Small intestine (tissue), 7 donors: ENCODE measurements around the gene NRG3. TPM values are rescaled to one million over a fixed set of nuclear protein-coding genes. Genes with fewer than 3 reads are reported as not detected.

Source experiments
- DNase-seq, 2 donors: peaks; one replicate each; pipeline versions ENCODE4 v3.0.0 to v3.0.0-alpha.2; 2013
- FAIRE-seq: peaks from 2 replicates; lab custom pipeline; 2012; peaks lifted over from hg19 to GRCh38; lab: Jason Lieb, UNC
- H3K27ac ChIP-seq, 3 donors: one replicate each; pipeline ENCODE4 v1.5.1; 2013; ENCODE audit warnings: low read length in 2 of 3, mild to moderate bottlenecking in 2 of 3, control low read depth in 1 of 3, inconsistent platforms in 1 of 3, low read depth in 1 of 3, moderate library complexity in 1 of 3
- H3K27me3 ChIP-seq, 3 donors: one replicate each; pipeline ENCODE4 v1.6.1; 2013; ENCODE audit warnings: low read length in 3 of 3, inconsistent platforms in 1 of 3; ENCODE audit not compliant: control insufficient read depth in 3 of 3, insufficient read depth in 3 of 3
- H3K36me3 ChIP-seq, 3 donors: one replicate each; pipeline ENCODE4 v1.6.1; 2013; ENCODE audit warnings: low read length in 3 of 3, inconsistent platforms in 1 of 3, low read depth in 1 of 3, mild to moderate bottlenecking in 1 of 3, moderate library complexity in 1 of 3; ENCODE audit not compliant: control insufficient read depth in 3 of 3, insufficient read depth in 2 of 3
- H3K4me1 ChIP-seq, 3 donors: one replicate each; pipeline ENCODE4 v1.6.1; 2013; ENCODE audit warnings: low read length in 2 of 3, inconsistent platforms in 1 of 3, low read depth in 1 of 3, mild to moderate bottlenecking in 1 of 3, moderate library complexity in 1 of 3; ENCODE audit not compliant: control insufficient read depth in 3 of 3, insufficient read depth in 2 of 3
- H3K4me3 ChIP-seq, 3 donors: one replicate each; pipeline ENCODE4 v1.5.1; 2013; ENCODE audit warnings: low read length in 3 of 3, control low read depth in 1 of 3, inconsistent platforms in 1 of 3, low read depth in 1 of 3, mild to moderate bottlenecking in 1 of 3, moderate library complexity in 1 of 3
- H3K9me3 ChIP-seq, 2 donors: one replicate each; pipeline ENCODE4 v1.6.1; 2013; ENCODE audit warnings: low read depth in 1 of 2, low read length in 1 of 2; ENCODE audit not compliant: control insufficient read depth in 2 of 2, insufficient read depth in 1 of 2
- WGBS, 3 donors: extraction: QIAGEN DNeasy Blood & Tissue Kit; methylation state at CpG; one replicate each; pipeline ENCODE4 v1.1.7; 2013; 5-methylcytosine and 5-hydroxymethylcytosine counted together
- polyA plus RNA-seq, 4 donors: library from polyadenylated mRNA; stranded (reverse) in 3 of 4; unstranded in 1 of 4; fragments of 200-250 nt in 3 of 4; fragments of 120-200 nt in 1 of 4; gene quantifications; one replicate each; pipeline versions ENCODE4 v1.2.1 to v1.2.3, GENCODE V29; 2013
- donor health status: healthy with polysubstance abuse.
- donor health status: control.
- donor health status: control.
- donor health status: Bipolar disorder and iron deficiency.
- donor health status: healthy.

Gene NRG3
- polyA plus RNA-seq, 4 donors = 0.25 to 0.72 TPM; not detected in 2

DNA sequence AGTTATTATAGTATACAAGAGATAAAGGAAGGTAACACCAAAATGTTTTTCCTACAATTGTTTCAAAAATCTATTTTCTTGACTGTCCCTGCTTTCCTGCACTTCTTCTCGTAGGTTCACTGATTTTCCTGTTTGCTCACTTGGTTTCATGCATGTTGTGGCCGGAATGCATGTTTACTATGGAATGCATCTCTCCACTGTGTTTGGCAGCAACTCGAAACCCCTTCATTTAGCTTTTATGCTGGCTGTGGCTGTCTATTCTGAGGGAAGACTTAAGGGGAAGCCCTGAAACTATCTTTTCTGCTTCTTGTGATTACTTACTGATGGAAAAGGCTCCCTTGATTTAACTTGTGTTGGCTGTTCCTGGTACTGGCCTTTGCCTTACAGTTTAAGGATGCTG lies 120.3 kb downstream of the NRG3 start:
- Histone ChIP-seq H3K9me3 (no peaks in the 10 kb centered on the region), H3K4me3 (no peak overlapping the region), H3K27me3 (no peaks in the 10 kb centered on the region), H3K36me3 (no peaks in the 10 kb centered on the region), H3K27ac (no peak overlapping the region), H3K4me1 (no peaks in the 10 kb centered on the region)
- FAIRE-seq = no peak
- no peak for DNase-seq
- WGBS, 3 donors = 52 to 57% (median 56%) methylated on average over 3 of the region's 3 CpGs

DNA sequence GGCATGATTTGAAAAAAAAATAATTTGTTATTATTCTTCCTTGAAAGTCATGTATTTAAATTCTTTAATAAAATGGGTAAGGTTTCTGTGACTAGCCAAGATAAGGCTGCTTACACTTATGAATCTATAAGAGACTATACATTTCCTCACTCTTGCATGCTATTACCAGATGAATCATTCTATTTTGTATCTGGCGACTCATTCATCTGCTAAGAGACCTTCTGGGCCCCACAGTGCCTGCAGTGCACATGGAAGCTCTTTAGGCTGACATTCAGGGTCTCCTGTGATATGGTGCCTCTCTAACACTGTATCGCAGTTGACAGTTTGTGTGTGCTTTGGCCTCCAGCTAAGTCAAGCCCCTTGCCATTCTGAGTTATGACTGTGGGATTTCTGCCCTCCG lies 121.9 kb downstream of the NRG3 start:
- WGBS, 3 donors = 80 to 91% (median 84%) methylated on average over 3 of the region's 3 CpGs
- DNase-seq = no peak
- Histone ChIP-seq H3K9me3 (no peaks in the 10 kb centered on the region), H3K36me3 (no peaks in the 10 kb centered on the region), H3K4me3 (no peak overlapping the region), H3K27ac (no peak overlapping the region), H3K4me1 (no peaks in the 10 kb centered on the region), H3K27me3 (no peaks in the 10 kb centered on the region)
- FAIRE-seq = no peak

- H3K4me3 ChIP-seq = no peak overlapping the region
- DNase-seq = no peak
- H3K27me3 ChIP-seq = no peaks in the 10 kb centered on the region
- peaks cover 2% of the 10 kb centered on the region in 2 donors for H3K9me3 ChIP-seq
- no peak for FAIRE-seq
- no peaks in the 10 kb centered on the region for H3K4me1 ChIP-seq
- H3K36me3 ChIP-seq = no peaks in the 10 kb centered on the region
- 20 to 48% (median 22%) methylated on average over 4 of the region's 4 CpGs for WGBS, 3 donors
- no peak overlapping the region for H3K27ac ChIP-seq
Observed at GRCh38 chr10:82020999-82021398, 146.0 kb downstream of the NRG3 start.

GRCh38 chr10:82027711-82028110 lies 152.7 kb downstream of the NRG3 start:
- DNase-seq = no peak
- WGBS, 3 donors = 64 to 84% (median 67%) methylated on average over 1 of the region's 1 CpG
- Histone ChIP-seq H3K4me3 (no peak overlapping the region), H3K27ac (no peak overlapping the region), H3K27me3 (no peaks in the 10 kb centered on the region), H3K9me3 (no peaks in the 10 kb centered on the region), H3K4me1 (no peaks in the 10 kb centered on the region), H3K36me3 (no peaks in the 10 kb centered on the region)
- FAIRE-seq = no peak

DNA sequence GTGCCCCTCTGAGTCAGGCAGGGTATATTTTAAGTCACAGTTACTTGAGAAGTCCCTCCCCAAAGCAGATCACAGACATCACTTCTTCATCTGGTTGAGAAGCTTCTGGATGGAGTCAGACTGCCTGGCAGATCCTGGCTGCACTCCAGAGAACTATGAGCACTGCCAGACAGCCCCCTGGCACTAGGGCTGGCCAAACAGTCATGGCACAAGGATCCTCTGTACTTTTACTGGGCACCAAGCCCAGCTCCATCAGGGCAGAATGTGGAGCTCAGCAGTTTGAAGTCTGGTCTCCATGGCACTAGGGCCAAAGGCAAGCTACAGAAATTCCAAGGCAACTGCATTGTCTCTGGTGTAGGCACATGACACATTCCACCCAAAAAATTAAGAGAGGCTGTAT lies 162.1 kb downstream of the NRG3 start:
- no peak overlapping the region for H3K4me3 ChIP-seq
- DNase-seq (no peak), FAIRE-seq (no peak)
- no peak overlapping the region for H3K27ac ChIP-seq
- no peaks in the 10 kb centered on the region for H3K36me3 ChIP-seq
- H3K27me3 ChIP-seq = no peaks in the 10 kb centered on the region
- peaks cover 0 to 1% of the 10 kb centered on the region in 2 donors for H3K9me3 ChIP-seq
- H3K4me1 ChIP-seq = no peaks in the 10 kb centered on the region

DNA sequence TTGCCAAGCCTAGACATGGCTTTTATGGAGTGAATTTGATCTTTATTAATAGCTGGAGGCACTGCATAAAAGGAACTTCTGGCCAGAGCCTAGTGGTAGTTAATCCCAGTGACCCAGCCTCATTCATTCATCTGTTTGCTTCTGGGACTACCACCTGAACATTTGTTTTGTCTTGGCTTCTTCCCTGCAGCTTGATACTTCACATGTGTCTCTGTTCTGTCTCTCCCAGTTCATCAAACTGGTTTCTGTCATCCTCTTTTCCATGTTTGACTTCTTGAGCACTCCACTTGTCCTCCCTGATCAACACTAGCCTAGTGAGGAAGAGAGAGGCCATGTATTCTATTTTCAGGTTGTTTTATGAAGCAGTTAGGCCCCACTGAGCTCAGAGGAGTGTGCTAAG lies 163.6 kb downstream of the NRG3 start:
- Histone ChIP-seq H3K4me1 (no peaks in the 10 kb centered on the region), H3K36me3 (no peaks in the 10 kb centered on the region), H3K27me3 (no peaks in the 10 kb centered on the region), H3K4me3 (no peak overlapping the region), H3K27ac (no peak overlapping the region), H3K9me3 (peaks cover 0 to 1% of the 10 kb centered on the region in 2 donors)
- FAIRE-seq (no peak), DNase-seq (no peak)

DNA sequence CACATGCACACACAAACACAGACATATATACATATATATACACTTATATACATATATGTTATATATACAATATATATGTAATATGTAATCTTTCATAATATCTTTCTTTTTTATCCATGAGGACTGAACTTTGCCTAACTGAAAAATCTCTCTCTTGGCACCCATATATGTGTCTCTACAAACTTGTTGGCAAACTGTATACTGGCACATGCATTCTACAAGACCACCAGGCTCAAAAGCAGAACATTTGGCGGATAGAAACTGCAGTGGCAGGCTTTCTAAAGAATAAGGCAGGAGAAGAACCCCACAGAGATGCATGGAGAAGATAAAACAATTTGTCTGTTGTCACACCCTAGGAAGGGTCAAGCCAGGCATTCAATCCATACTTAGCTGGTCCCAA lies 165.3 kb downstream of the NRG3 start:
- WGBS, 3 donors = 78 to 96% (median 79%) methylated on average over 1 of the region's 1 CpG
- peaks cover 0 to 1% of the 10 kb centered on the region in 2 donors for H3K9me3 ChIP-seq
- DNase-seq = no peak
- FAIRE-seq = no peak
- no peaks in the 10 kb centered on the region for H3K27me3 ChIP-seq
- H3K27ac ChIP-seq = no peak overlapping the region
- H3K36me3 ChIP-seq = no peaks in the 10 kb centered on the region
- H3K4me3 ChIP-seq = no peak overlapping the region
- H3K4me1 ChIP-seq = no peaks in the 10 kb centered on the region

DNA sequence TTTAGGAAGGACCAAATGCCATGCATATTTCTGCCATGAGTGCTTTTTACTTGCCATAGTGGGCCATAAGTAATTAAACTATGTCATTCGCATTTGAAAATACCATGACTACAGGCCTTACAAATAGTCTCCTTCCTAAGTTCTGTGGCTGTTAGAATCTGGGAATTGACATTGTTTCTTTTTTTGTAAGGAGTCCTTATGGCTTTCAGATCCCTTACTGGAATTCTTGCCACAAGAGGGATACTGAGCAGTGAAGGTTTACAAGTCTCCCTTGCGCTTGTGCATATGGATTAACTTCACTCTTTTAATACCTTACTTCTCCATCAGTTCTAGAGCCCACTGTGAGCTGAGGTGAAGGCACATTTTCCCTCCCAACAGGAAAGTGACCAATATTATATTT lies 166.0 kb downstream of the NRG3 start:
- H3K9me3 ChIP-seq = peaks cover 0 to 1% of the 10 kb centered on the region in 2 donors
- no peak overlapping the region for H3K27ac ChIP-seq
- DNase-seq (no peak), FAIRE-seq (no peak)
- no peaks in the 10 kb centered on the region for H3K4me1 ChIP-seq
- no peaks in the 10 kb centered on the region for H3K27me3 ChIP-seq
- no peaks in the 10 kb centered on the region for H3K36me3 ChIP-seq
- 90 to 96% (median 93%) methylated on average over 2 of the region's 2 CpGs for WGBS, 3 donors
- H3K4me3 ChIP-seq = no peak overlapping the region

DNA sequence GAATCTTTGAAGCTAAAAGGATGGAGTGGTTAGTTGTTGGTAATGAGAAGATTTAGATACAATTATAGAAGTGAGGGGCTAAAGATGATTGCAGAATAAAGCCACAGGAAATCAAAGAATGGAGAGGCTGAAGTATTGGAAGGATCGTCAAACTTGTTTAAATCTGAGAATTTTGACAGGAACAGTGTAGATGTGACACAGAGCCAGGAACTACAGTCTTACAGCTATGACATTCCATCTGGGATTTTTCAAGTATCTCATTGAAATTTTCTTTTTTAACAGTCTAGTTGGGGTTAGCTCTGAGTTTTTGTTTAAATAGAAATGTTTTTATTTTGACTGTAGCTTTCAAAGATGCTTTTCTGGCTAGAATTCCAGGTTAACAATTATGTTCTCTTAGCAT lies 181.4 kb downstream of the NRG3 start:
- Histone ChIP-seq H3K36me3 (no peaks in the 10 kb centered on the region), H3K4me1 (no peaks in the 10 kb centered on the region), H3K27ac (no peak overlapping the region), H3K9me3 (no peaks in the 10 kb centered on the region), H3K27me3 (no peaks in the 10 kb centered on the region), H3K4me3 (no peak overlapping the region)
- no peak for FAIRE-seq
- WGBS, 3 donors = 80 to 100% (median 96%) methylated on average over 1 of the region's 1 CpG
- no peak for DNase-seq
